GM10266 (cell line): ENCODE data around the gene C1QTNF6.

Experiments
- DNase-seq: peaks from one replicate; pipeline ENCODE4 v3.0.0; 2012; ENCODE audit errors: extremely low spot score
- CTCF ChIP-seq: IDR thresholded peaks from 2 replicates; pipeline ENCODE4 v1.5.1; 2012; ENCODE audit warnings: mild to moderate bottlenecking, low read depth; ENCODE audit not compliant: control insufficient read depth, insufficient read depth; ENCODE audit errors: missing control alignments

Gene C1QTNF6

GRCh38 chr22:37153901-37154300 is 34.1 kb downstream of the C1QTNF6 start:
- TF ChIP-seq CTCF = no peak
- DNase-seq = no peak

- TF ChIP-seq CTCF = no peak
- no peak for DNase-seq
Observed at GRCh38 chr22:37151401-37151800, 36.6 kb downstream of the C1QTNF6 start.

- no peak for DNase-seq
- no peak for TF ChIP-seq CTCF
Observed at GRCh38 chr22:37150701-37151100, 37.3 kb downstream of the C1QTNF6 start.

GRCh38 chr22:37148742-37149665 is 39.0 kb downstream of the C1QTNF6 start:
- TF ChIP-seq CTCF = no peak

GRCh38 chr22:37148031-37148651 is 39.9 kb downstream of the C1QTNF6 start:
- DNase-seq = no peak
- peak; percentile 43 for TF ChIP-seq CTCF

More at GRCh38 chr22:37148742-37149665, 39.0 kb downstream of the C1QTNF6 start:
- DNase-seq = no peak

GRCh38 chr22:37147186-37147990 is 40.7 kb downstream of the C1QTNF6 start:
- no peak for DNase-seq
- TF ChIP-seq CTCF = no peak
